ENCODE results near the gene EMID1.
"Not testable (repeated sequence)": the region's sequence is repeated elsewhere in the genome, so short reads cannot be mapped to it uniquely, and the experiment has no call there.

EMID1 gene

DNA sequence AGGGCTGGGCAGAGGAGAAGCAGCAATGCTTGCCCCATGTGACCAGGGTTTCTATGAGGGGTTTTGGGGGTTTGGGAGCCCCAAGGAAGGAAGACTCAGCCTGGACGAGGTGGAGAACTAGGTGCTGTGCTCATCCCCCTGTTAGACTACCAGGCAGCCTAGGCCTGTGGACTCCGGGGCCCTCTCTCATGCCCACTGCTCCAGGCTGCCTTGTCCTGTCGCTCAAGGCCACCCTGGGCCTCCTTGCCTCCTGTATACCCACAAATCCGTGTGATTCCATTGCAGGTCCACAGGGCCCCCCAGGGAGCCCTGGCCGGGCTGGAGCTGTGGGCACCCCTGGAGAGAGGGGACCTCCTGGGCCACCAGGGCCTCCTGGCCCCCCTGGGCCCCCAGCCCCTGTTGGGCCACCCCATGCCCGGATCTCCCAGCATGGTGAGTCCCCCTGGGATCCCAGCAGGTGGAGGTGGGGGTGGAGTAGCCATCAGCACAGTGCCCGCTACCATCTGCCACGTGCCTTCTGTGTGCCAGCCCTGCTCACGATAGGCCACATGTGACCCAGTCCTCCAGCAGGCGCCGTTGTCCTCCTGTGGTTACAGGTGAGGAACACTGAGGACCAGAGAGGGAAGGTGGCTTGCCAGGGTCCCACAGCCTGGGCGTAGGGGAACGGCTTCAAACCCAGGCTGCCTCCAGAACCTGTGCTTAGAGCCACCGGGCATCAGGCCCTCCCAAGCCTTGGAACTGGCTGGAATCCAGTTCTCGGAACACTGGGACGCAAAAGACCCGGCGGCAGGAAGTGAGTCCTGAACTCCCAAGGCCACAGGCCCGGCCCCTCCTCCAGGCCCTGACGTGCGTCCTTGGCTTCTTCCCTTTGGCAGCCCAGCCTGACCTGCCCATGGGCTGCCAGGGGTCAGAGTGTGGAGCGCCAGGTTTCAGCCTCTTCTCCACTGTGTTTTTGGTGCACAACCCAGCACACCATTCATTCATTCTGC lies 26.6 kb downstream of the EMID1 start:
- no peak for DNase-seq

DNA sequence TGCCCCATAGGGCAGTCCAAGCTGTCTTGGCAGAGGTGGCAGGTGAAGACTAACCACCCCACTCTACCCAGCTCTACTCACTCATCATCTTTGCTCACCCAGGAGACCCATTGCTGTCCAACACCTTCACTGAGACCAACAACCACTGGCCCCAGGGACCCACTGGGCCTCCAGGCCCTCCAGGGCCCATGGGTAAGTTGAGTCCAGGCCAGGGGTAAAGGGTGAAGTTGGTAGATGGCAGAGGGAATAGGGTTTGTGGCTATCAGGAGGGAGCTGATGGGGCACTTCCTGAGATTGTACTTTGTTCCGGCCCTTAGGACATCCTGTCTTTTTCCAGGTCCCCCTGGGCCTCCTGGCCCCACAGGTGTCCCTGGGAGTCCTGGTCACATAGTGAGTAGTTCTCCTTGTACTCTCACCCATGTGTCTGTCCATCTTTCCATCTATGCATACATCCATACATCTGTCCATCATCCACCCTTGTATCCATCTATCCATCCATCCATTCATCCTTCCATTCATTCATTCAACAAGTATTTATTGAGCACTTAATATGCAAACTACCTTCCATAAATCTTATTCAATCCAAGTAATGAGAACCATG lies 27.7 kb downstream of the EMID1 start:
- DNase-seq: no peak

DNA sequence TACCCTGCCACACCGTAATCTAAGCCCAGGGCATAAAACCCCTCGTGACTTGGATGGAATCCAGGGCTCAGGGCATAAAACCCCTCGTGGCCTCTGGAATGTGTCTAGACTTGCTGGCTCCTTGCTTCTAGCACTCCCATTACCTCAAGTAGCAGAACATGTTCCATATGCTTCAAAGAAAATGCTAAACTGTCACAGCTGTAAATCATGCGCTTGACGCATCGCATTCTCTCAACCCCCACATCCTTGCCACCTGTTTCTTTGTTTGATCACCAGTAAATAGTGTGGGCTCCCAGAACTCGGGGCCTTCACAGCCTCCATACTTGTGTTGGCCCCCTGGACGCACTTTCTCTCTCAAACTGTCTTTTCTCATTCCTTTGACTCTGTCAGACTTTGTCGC lies 34.8 kb downstream of the EMID1 start:
- not testable (repeated sequence) for DNase-seq

DNA sequence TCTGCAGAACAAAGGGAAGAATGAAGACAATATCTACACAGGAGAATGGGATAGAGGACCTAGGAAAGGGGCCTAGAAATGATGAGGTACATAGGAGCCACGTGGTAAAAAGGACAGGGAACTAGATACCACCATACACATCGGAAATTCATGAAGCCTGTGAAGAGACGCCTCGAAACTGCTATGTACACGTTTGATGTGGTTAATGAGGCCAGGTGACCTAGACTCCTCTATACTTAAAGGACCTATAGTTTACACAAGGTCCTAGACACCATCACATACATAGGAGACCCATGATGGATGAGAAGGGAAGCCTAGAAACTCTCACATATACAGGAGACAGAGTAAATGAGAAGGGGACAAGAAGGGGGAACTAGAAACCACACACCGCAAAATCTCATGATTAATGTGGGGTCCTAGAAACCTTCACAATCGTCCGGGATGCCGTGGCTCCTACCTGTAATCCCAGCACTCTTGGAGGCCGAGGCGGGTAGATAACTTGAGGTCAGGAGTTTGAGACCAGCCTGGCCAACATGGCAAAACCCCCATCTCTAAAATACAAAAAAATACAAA lies 38.3 kb downstream of the EMID1 start:
- DNase-seq: no peak

DNA sequence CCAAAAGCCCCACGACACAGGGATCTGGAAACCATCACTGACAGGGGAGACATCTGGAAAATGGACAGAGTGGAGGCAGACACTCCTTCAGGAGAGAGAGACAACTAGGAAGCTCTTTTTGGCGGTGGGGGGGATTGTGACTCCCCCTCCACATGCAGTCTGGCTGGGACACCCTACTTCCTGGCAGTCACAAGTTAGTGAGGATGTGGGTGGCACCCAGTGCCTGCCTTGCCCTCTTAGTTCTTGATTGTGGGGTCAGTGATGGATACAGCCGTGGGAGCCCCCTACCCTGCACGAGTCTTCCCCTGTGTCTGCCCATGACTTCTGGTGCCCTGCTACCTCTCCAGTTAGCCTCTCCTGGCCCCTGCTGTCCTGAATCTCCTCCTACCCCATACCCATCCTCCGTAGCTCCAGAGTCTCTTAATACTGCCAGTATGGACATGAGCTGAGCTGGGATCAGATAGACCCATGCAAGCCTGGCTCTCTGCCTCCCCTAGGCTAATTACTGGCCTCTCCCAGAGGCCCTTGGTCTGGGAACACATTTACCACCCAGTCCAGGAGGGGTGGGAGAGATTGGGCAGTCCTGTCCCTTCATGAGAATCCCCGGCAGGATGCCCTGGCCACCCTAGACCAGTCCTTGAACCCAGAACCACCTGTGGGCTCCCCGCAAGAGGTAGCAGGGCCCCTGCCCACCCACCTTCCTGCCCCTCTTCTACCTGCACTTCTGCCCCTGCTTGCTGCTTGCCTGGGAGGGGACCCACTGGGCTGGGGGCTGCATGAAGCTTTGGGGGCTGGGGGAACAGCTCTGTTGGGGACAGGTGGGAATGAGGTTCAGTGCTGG lies 39.3 kb downstream of the EMID1 start:
- DNase-seq: no peak

DNA sequence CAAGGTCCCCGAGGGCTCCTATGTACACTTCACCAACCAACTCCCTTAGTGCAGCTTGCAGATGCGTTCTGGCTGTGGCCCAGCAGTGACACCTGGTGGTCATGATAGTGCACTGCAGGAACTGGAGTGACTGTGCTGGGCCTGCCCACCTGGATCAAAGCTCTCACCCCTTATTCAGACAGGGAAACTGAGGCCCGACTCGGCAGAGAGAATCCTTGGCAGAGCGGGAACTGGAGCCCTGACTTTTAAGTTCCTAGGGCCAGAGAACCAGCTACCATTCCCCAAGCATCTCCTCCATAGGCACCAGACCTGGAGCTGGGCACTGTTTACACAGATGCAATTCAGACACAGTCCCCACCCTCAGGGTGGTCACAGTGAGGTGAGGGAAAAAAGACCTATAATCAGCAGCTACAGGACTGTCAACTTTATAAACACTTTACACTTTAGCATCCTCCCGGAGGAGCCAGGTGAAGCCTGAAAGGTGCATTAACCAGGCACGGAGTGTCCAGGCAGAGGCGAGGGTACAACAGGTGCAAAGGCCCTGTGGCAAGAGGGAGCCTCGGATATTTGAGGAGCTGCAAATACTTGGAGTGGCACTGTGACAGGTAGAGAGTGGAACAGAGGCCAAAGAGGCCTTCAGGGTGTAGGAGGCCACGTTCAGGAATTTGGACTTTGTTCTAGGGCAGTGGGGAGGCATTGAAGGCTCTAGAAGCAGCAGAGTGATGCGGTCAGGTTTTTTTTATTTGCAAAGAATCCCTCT lies 40.1 kb downstream of the EMID1 start:
- DNase-seq: peak; percentile 87

DNA sequence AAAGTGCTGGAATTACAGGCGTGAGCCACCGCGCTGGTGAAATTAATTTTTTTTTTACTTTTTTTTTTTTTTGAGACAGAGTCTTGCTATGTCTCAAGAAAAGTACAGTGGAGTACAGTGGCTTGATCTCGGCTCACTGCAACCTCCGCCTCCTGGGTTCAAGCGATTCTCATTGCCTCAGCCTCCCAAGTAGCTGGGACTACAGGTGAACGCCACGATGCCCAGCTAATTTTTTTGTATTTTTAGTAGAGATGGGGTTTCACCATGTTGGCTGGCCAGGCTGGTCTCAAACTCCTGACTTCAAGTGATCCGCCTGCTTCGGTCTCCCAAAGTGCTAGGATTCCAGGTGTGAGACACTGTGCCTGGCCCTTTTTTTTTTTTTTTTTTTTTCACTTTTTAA lies 42.2 kb downstream of the EMID1 start:
- DNase-seq: not testable (repeated sequence)

DNA sequence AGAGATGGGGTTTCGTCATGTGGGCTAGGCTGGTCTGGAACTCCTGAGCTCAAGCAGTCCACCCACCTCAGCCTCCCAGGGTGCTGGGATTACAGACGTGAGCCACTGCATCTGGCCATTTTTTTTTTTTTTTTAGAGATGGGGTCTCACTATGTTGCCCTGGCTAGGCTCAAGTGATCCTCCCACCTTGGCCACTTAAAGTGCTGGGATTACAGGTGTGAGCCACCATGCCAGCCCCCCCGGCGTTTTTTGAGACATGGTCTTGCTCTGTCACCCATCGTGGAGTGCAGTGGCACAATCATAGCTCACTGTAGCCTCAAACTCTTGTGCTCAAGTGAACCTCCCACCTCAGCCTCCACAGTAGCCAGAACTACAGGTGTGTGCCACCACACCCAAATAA lies 45.6 kb downstream of the EMID1 start:
- DNase-seq: no peak

DNA sequence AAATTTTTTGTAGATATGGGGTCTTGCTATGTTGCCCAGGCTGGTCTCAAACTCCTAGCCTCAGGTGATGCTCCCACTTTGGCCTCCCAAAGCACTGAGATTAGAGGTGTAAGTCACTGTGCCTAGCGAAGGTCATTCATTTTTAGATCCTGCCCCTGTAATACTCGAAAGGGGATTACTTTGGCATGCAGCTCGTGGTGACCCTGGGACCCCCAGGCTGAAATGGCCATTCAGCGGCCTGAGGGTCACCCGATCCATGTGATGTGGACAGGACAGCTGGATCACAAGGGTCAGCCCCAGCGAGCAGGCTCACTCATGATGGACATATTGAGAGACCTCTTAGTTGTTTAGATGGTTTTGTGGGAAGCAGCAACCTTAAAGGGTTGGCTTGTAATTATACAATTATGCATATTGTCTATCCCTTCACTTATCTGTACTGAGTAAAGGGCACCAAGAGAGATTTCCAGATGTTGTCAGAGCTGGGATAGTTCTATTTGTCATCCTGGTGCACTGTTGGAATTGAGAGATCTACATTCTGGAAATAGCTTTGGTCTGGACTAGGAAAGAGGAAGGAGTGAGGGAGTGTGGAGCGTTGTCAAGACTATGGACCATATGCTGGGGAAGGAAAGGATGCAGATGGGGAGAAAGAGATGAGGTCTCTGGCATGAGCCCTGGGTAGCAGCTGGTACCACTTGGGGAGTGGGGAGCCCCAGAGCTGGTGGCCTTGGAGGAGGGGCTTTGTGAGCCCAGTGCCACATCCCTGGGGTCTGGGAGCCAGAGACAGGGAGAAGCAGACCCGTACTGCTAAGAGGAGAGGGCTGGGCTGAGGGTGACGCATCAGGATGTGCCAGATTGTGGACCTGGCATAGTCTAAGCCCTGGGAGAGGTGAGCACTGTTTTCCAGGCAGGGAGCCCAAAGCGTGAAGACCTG lies 46.5 kb downstream of the EMID1 start:
- DNase-seq: no peak

DNA sequence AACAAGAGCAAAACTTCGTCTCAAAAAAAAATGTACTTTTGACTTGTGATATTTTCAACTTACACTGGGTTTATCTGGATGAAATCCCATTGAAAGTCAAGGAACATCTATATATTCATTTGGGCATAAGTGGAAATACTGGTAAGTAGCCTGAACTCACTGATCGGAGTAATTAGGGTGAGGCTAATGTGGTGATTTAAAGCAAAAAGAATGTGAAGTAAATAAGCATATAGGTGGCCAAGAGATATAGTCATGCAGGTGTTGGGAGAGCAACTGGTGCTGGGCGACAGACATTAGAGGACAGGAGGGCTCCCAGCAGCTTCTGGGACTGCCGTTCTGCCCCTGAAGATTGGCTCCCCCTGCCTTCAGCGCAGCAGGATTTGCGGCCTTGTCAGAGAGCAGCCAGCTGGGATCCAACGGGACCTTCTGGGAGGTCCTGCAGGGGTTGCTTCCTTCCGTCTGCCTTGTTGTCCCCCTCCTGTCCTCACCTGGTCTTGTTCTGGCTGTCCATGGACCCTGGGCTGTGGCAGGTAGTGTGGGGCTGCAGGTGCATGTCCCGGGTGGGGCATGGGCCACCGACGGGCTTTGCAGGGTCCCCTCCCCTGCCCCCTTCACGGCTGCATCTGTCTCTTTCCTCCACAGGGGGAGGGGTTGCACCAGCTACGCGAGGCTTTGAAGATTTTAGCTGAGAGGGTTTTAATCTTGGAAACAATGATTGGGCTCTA lies 48.0 kb downstream of the EMID1 start:
- DNase-seq: no peak

DNA sequence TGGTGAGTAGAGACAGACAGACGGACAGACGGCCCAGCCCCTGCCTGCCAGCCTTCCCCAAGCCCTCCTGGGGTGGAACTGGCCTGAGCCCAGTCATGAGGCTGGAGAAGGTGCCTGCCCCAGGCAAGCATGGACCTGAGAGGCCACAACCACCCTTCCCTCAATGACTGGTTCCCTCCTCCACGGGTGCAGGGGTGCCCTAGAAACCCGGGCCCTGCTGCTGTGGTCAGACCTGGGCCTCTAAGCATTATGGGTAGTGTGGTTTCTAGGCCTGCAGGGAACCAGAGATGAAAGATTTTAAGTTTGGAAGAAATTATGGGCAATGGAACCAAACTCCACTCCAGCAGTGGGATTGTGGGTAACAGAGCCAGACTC lies 48.6 kb downstream of the EMID1 start:
- no peak for DNase-seq

DNA sequence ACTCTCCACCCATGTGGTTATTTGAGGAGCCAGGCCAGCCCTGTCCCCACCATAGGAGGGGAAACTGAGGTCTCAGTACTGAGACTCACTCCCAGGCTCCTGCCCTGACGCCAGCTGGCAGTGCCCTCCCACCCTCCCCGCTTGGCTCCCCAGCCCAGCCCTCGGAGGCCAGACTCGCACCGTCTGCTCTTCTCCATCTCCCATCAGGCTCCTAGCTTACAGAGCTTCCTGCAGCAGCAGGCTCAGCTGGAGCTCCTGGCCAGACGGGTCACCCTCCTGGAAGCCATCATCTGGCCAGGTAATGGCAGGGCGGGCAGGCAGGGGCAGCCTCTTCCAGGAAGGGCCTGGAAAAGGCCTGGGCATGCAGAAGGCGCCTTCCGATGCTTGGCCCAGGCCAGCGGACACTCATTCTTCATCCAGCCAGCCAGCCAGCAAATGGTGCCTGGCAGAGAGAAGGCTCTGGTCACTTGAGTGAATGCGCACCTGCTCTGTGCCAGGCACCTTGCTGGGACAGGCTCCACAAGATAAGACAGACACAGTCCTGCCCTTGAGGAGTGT lies 49.4 kb downstream of the EMID1 start:
- DNase-seq: no peak

DNA sequence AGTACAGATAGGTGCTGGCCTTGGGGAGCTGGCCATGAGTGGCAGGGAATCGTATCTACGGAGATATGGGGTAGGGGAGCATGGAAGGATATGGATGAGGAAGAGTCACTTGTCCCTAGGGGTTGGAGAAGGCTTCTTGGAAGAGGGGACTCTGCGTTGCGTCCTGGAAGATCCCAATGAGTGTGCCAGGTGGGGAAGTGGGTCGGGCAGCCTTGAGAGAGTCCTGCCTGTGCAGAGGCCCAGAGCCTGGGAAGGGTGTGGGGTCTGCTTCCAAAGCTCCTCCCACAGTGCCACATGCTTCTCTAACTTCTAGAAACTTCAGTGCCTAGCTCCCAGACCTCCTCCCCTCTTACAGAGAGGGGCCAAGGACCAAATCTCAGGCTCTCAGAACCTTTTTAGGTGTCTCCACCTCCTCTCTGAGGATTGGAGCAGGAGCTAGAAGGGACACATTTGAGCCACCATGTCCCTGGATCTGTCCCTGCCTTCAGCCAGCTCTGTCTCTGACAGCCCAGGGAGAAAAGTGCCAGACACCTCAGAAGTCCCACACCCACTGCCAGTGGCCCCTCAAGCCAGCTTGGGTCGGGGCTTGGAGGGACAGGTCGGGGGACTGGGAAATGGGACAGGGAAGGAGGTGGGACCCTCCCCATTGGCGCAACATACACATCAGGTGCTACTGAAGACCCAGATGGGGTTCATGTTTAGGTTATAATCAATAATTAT lies 51.1 kb downstream of the EMID1 start:
- DNase-seq: no peak

DNA sequence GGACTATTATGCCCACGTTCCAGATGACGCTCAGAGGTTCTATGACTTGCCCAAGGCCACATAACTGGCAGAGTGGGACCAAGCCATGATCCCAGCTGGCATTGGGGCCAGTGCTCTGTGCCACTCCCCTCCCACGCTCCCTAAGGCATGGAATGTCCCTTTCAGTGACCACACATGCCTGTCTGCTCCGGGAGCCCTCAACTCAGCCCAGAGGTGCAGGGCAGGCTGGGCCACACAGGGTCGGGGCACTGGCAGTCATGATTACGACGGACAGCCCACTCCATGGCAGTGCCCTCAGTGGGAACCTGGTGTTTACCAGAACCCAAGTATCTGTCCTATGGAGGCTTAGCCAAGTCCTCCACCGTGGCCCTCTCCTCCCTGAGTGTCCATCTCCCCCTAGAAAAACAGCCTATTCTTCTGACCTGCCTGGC lies 52.1 kb downstream of the EMID1 start:
- no peak for DNase-seq

DNA sequence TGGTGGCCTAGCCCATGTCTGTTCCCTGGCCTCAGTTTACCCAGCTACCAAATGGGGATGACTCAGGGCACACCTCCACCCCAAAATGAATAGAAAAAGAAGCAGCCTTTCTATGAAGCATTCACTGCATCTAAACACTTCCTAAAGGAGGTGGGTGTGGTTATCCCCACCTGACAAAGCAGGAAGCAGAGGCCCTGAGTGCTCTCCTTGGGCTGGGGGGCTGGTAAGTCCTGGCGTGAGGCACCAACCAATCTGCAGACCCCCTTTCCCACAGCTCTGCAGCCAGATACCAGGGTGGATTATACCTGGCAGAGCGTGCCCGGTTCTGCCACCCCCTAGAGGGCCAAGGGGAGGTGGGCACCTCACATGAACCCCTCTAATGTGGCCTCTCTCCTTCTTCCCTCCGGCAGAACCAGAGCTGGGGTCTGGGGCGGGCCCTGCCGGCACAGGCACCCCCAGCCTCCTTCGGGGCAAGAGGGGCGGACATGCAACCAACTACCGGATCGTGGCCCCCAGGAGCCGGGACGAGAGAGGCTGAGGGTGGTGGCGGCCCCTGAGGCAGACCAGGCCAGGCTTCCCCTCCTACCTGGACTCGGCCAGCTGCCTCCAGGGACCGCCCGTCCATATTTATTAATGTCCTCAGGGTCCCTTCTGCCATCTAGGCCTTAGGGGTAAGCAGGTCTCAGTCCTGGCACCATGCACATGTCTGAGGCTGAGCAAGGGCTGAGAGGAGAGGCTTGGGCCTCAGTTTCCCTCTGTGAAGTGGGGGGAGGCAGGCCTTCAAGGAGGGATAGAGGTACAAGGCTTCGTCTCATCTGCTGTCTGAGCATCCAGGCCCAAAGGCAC lies 52.9 kb downstream of the EMID1 start:
- no peak for DNase-seq

DNA sequence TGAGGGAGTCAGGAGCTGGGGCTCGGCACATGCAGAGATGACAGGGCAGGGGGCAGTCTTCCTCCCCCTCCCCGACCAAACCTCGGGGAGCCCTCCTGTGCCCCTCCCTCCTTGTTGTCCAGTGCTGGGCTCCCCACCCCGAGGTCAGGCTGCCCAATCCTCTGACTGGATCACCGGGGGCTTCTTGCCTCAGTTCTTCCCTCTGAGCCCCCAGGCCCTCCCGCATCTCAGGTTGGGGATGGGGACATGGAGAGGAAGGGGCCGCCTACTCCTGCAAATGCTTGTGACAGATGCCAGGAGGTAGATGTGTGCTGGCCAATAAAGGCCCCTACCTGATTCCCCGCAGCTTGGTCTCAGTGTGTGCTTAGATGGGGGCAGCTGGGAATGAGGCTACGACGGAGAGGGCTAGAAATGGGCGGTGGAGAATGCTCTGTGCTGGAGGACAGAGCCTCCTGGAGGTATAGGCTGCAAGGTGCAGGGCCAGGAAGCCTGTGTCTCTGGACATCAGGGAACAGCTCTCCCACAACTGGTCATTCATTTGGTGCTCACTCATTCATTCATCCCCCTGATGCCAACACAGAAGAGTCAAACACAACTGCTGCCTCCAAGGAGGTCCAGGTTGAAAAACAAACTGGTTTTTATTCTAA lies 53.7 kb downstream of the EMID1 start:
- DNase-seq: peak; percentile 41

DNA sequence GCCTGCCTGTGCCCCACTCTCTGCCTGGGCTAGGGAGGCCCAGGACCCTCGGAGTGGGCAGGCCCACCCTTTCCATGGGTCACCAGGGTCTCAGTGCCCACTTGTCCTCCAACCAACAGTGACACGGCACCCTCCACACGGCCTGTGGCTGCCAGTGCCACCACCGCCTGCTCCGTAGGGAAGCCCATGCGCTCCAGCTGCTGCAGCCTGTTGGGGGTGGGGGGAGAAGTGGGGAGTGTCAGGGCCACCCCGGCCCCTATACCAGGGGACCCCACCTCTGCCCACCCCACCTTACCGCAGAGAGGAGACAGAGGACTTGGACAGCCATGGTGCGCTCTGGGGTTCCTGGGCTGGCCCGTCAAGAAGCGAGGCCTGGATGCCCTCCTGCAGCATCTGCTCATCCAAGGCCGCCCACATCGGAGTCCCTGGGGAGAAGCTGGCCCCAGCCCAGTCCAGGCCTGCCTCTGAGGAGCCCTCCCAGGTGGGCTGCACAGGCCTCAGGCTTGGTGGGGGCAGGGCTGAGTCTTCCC lies 54.4 kb downstream of the EMID1 start:
- DNase-seq: no peak
